GM10847 (cell line): ENCODE results near the gene SPATS2L.

Experiments used
- POLR2A ChIP-seq: IDR thresholded peaks from 2 replicates; pipeline ENCODE4 v1.6.1; 2011; ENCODE audit not compliant: insufficient read length; ENCODE audit errors: extremely low read depth

SPATS2L gene

DNA sequence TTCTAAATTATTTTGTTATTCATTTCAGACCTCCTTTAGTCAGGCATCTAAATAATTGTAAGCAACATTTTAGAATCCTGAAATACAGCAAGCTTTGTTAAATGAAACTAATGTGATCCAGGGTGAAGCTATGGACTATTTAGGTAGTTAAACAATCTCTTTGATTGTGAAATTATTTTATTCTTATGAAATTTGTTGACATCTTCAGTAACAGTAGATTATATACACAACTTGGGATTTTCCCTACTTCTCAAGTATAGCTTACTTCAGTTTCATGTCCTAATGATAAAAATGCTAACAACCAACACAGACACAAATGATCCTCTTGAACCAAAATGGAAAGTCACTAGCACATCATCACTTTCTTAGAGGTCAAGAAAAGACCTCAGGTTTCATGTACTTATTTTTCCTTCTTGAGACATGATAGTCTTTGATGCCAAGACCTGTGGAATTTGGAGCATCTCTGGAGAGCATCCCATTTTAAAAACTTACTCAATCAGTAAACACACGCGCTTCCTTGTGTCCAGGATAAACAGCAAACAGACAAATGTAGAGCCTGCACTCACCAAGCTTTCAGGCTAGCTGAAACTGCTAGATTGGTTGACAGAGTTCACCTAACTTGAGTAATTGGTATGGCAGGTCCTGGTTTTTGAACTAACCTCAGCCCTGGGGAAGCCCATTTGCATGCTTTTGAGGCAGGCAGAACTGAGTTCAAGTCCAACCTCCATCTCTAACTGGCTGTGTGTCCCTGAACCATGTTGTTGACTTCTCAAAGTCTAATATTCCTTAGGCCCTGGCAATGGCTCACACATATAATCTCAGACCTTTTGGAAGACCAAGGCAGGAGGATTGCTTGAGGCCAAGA lies 155.6 kb downstream of the SPATS2L start:
- TF ChIP-seq POLR2A = no peak

GRCh38 chr2:200463452-200463851 lies 157.0 kb downstream of the SPATS2L start:
- TF ChIP-seq POLR2A = no peak

DNA sequence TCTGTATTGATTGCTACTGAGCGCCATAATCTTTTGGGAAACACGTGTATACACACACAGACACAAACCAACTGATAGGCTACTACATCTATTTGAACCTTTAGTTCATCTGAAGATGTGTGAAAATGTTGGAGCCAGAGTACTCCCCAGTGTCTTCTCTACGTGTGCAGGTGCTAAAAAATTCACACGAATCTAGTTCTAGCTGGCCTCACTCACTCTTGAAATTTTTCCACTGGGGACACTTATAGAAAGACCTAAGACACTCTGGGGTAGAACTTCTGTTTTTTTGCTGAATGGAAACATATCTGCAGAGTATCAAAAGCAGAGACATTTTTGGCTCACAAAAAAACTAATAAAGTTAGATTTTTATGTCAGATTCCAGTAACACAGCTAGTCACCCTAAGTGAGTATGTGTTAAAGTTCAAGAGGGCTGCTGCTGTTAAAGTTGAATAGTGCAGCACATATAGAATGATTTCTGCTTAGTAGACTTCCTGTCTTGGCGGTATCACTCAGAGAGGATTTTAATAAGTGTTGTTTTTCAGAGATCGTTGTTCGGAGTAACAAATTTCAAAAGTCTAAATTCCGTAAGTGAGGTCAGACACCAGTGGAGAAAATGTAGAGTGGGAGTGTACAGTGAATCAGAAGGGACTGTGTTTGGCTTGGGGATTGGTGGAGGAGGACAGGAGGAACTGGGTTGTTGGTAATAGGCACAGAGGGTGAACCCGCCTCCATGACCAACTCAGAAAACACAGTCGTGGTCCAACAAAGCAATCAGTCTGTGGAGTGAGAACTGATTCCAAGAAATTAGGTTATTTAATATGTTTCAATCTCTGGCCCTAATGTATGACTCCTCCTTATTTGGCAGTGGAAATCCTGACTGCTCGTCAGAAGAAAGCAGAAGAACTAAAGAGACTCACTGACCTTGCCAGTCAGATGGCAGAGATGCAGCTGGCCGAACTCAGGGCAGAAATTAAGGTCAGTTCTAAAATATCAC lies 160.2 kb downstream of the SPATS2L start:
- TF ChIP-seq POLR2A = no peak

- no peak for TF ChIP-seq POLR2A
Measured at GRCh38 chr2:200467806-200468681, 161.6 kb downstream of the SPATS2L start.

DNA sequence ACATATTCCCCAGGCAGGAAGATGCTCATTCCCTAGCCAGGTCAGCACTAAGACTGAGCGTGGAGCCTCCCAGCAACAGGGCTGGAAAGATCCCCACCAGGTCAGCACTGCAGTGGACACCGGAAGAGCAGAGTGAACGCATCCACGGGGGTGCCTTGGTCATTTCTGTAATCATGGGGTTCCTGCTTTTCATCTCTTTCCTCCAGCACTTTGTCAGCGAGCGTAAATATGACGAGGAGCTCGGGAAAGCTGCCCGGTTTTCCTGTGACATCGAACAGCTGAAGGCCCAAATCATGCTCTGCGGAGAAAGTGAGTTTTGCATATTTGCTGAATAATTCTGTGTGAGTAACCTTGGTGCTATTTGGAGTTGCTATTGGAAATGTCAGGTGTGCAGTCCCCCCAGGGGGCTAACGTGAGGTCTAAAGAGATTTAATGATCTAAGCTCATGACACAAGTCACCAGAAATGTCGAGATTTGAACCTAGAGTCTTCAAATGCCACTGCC lies 163.3 kb downstream of the SPATS2L start:
- no peak for TF ChIP-seq POLR2A

GRCh38 chr2:200470230-200470629 lies 163.7 kb downstream of the SPATS2L start:
- TF ChIP-seq POLR2A = no peak

GRCh38 chr2:200471324-200471848 lies 164.9 kb downstream of the SPATS2L start:
- no peak for TF ChIP-seq POLR2A

DNA sequence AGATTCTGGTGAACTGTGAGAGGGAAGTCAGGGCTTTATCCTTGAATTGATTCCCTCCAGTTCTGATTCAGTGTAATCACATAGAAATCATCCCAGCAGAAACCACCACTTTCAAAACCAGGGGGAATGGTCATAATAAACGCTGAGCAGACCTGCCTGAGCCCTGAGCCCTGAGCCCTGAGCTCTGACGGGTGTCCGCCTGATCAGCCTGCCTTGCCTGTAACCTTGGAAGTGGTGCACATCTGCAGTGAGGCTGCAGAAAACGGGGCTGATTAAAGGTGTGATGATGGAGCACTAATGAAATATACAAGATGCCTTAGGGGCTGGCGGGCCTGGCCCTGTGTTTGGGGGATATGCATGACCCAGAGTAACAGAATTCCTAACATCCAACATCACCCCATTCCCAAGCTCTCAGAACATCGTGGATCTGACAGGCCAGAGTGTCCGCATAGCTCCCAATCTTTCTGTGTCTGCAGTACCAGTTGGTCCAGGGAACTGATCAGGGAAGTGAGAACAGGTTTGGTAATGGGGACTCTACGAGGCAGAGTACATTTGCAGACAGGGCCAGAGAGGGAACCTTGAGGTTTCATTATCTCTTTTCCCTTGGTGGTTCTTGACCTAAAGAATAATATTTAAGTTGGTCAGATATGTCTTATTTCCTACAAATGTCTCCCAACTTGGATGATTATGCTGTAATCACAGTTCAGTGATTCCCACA lies 165.6 kb downstream of the SPATS2L start:
- TF ChIP-seq POLR2A = no peak

- no peak for TF ChIP-seq POLR2A
Measured at GRCh38 chr2:200472853-200473464, 166.5 kb downstream of the SPATS2L start.

GRCh38 chr2:200475795-200476194 lies 169.3 kb downstream of the SPATS2L start:
- TF ChIP-seq POLR2A = no peak

- TF ChIP-seq POLR2A = no peak
Measured at GRCh38 chr2:200476836-200477235, 170.3 kb downstream of the SPATS2L start.

DNA sequence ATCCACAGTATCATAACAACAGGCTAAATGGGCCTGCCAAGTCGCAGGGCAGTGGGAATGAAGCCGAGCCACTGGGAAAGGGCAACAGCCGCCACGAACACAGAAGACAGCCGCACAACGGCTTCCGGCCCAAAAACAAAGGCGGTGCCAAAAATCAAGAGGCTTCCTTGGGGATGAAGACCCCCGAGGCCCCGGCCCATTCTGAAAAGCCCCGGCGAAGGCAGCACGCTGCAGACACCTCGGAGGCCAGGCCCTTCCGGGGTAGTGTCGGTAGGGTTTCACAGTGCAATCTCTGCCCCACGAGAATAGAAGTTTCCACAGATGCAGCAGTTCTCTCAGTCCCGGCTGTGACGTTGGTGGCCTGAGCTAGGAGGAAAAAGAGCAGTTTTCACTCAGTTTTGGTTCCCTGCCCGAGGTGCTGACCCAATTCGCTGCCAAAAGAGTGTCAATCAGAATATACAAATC lies 171.2 kb downstream of the SPATS2L start:
- no peak for TF ChIP-seq POLR2A

GRCh38 chr2:200479692-200480265 lies 173.3 kb downstream of the SPATS2L start:
- TF ChIP-seq POLR2A = no peak
